ENCODE results near the gene LAPTM5.

LAPTM5 gene

DNA sequence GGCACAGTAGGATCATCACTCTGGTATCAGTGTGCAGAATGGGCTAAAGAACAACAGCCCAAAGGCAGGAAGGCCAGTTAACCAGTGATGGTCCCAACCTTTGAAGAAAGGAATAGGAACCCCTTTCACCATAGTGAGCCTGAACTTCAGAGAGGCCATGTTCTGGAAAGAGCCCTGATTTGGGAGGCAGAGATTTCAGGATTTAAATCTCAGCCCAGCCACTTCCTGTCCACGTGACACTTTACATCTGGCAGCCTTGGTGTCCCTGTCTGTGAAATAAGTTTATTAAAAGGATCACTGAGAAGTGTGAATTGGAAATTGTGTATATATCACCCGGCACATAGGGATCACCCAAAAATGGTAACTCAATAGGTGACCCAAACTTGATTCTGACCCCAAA lies 47.2 kb downstream of the LAPTM5 start:
- intact Hi-C loops (cut with DNase I; ENCODE audit: low total_unique reads): loop anchor here (5.0 kb wide), 1 partner anchor 1478 kb away; the partner anchor contains the start of gene MECR

DNA sequence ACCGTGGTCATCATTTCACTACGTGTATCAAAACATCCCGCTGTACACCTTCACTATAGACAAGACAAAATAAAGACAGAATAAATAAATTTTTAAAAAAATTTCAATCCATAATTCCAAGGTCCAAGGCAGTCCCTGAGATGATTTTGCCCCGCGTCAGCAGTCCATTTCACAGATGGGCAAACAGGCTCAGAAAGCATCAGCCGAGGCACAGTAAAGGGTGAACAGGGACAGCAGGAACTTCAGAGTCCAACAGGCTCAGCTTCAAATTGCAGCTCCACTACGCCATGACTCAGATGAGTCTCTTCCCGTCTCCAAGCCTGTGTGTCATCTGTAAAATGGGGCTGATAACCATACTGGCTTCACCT lies 49.2 kb downstream of the LAPTM5 start:
- Histone ChIP-seq H3K27me3 (peaks cover 0 to 29% of the 10 kb centered on the region in 2 donors), H3K4me1 (peaks cover 0 to 4% (median 2%) of the 10 kb centered on the region in 4 donors), H3K27ac (no peak overlapping the region), H3K36me3 (no peaks in the 10 kb centered on the region), H3K9me3 (no peaks in the 10 kb centered on the region), H3K4me3 (no peak overlapping the region)
- TF ChIP-seq, protein P1, sequence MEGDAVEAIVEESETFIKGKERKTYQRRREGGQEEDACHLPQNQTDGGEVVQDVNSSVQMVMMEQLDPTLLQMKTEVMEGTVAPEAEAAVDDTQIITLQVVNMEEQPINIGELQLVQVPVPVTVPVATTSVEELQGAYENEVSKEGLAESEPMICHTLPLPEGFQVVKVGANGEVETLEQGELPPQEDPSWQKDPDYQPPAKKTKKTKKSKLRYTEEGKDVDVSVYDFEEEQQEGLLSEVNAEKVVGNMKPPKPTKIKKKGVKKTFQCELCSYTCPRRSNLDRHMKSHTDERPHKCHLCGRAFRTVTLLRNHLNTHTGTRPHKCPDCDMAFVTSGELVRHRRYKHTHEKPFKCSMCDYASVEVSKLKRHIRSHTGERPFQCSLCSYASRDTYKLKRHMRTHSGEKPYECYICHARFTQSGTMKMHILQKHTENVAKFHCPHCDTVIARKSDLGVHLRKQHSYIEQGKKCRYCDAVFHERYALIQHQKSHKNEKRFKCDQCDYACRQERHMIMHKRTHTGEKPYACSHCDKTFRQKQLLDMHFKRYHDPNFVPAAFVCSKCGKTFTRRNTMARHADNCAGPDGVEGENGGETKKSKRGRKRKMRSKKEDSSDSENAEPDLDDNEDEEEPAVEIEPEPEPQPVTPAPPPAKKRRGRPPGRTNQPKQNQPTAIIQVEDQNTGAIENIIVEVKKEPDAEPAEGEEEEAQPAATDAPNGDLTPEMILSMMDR (IDR thresholded peaks at IDR 0.05): no peak
- DNase-seq: no peak
- intact Hi-C loops (cut with DNase I; ENCODE audit: low total_unique reads): no loop called here

More for the DNA sequence above, 47.2 kb downstream of the LAPTM5 start:
- DNase-seq: no peak
- TF ChIP-seq, protein P1 (IDR thresholded peaks at IDR 0.05): no peak
- Histone ChIP-seq H3K9me3 (no peaks in the 10 kb centered on the region), H3K4me1 (no peaks in the 10 kb centered on the region), H3K4me3 (no peak overlapping the region), H3K27me3 (peaks cover 0 to 25% of the 10 kb centered on the region in 2 donors), H3K27ac (no peak overlapping the region), H3K36me3 (no peaks in the 10 kb centered on the region)

DNA sequence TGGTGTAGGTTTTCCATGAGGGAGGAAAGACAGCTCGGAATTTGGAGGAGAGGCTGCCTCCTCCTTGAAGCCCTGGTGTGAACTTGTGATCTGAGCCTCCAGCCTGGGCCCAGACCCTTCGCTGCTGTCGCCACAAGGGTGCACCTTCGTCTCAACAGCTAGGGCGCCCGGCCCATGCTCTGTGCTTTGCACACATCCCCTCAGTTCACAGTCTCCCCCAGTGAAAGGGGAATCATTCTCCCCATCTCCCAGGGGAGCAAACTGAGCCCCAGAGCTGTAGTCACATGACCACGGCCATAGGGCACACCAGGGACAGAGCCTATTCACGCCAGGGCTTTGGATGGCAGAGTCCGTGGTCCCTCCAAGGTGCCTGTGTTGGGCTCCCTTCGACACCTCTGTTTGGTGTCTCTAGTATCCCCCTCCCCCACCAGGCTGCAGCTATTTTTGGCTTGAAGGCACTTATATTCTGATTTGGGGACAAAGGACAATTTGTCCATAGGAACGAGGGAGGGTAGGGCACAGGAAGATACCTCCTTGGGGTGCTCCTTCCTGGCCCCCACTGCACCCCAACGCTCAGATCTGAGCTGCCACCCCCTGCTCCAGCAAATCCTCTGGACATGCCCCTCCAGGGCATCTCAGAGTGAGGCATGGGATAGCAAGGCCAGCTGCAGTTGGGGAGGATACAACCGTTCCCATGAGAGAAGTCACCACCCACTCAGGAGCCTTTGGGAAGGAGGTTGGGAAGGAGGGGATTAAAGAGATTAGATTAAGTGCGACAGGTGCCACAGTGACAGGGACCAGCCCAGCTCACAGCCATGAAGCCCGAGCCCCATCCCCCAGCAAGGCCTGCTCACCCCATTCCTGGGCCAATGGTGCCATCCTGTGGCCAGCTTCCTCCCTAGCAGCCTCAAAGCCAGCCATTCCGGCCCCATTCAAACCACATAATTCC lies 49.9 kb downstream of the LAPTM5 start:
- H3K27ac ChIP-seq: no peak overlapping the region
- no peaks in the 10 kb centered on the region for H3K36me3 ChIP-seq
- DNase-seq: peak; percentile 65 to 77
- intact Hi-C loops (cut with DNase I; ENCODE audit: low total_unique reads): no loop called here
- H3K27me3 ChIP-seq: peaks cover 0 to 29% of the 10 kb centered on the region in 2 donors
- no peak overlapping the region for H3K4me3 ChIP-seq
- peaks cover 0 to 4% (median 2%) of the 10 kb centered on the region in 4 donors for H3K4me1 ChIP-seq
- H3K9me3 ChIP-seq: no peaks in the 10 kb centered on the region
- TF ChIP-seq, protein P1 (IDR thresholded peaks at IDR 0.05): peak; percentile 73 to 92

DNA sequence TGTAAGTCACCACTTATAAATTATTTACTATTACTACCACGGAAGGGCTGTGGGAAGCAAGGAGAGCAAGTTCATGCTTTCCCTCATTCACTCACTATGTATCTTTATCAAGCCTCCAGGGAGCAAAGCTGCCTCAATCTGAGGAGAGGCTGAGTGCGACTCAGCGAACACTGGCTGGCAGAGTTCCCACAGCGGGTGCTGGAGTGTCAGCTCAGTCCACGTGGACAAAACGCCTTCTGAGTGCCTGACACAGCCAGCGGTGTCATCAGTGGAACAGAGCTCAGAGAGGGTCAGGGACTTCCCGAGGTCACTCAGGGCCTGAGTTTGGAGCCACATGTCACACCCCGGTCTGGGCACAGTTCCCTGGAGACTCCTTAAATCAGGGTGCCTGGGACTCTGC lies 51.0 kb downstream of the LAPTM5 start:
- H3K4me3 ChIP-seq: no peak overlapping the region
- DNase-seq: peak; percentile 54 to 80
- intact Hi-C loops (cut with DNase I; ENCODE audit: low total_unique reads): no loop called here
- no peaks in the 10 kb centered on the region for H3K36me3 ChIP-seq
- H3K9me3 ChIP-seq: no peaks in the 10 kb centered on the region
- H3K27ac ChIP-seq: no peak overlapping the region
- peaks cover 0 to 4% (median 2%) of the 10 kb centered on the region in 4 donors for H3K4me1 ChIP-seq
- peaks cover 0 to 37% of the 10 kb centered on the region in 2 donors for H3K27me3 ChIP-seq
- TF ChIP-seq, protein P1 (IDR thresholded peaks at IDR 0.05): no peak

DNA sequence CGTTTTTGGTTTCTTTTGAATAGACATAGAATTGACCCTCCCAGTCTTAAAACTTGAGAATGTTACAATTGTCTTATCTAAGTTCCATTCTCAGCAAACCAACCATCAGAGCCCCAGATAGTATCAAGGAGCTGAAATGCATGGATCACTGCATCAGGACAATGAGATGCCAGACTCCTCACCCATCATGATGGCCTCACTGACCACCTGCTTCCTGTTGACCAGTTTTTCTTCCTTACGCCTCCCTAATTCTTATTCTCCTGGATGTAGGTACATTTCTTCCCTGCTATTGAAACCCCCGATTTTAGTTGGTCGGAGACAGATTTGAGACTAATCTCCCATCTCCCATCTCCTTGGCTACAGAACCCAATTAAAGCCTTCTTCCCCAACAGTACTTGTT lies 51.9 kb downstream of the LAPTM5 start:
- TF ChIP-seq, protein P1 (IDR thresholded peaks at IDR 0.05): no peak
- peaks cover 0 to 37% of the 10 kb centered on the region in 2 donors for H3K27me3 ChIP-seq
- H3K4me1 ChIP-seq: peaks cover 0 to 4% (median 2%) of the 10 kb centered on the region in 4 donors
- DNase-seq: no peak
- no peak overlapping the region for H3K4me3 ChIP-seq
- H3K36me3 ChIP-seq: no peaks in the 10 kb centered on the region
- no peak overlapping the region for H3K27ac ChIP-seq
- H3K9me3 ChIP-seq: no peaks in the 10 kb centered on the region
- intact Hi-C loops (cut with DNase I; ENCODE audit: low total_unique reads): no loop called here
